ENCODE results near the gene CTRB1. TPM values are rescaled to one million over a fixed set of nuclear protein-coding genes. Genes with fewer than 3 reads are reported as not detected.

The CTRB1 gene
- 3.4 and 4.5 TPM in 2 replicates for total RNA-seq
- polyA plus RNA-seq (2012) = 1.1 TPM

DNA sequence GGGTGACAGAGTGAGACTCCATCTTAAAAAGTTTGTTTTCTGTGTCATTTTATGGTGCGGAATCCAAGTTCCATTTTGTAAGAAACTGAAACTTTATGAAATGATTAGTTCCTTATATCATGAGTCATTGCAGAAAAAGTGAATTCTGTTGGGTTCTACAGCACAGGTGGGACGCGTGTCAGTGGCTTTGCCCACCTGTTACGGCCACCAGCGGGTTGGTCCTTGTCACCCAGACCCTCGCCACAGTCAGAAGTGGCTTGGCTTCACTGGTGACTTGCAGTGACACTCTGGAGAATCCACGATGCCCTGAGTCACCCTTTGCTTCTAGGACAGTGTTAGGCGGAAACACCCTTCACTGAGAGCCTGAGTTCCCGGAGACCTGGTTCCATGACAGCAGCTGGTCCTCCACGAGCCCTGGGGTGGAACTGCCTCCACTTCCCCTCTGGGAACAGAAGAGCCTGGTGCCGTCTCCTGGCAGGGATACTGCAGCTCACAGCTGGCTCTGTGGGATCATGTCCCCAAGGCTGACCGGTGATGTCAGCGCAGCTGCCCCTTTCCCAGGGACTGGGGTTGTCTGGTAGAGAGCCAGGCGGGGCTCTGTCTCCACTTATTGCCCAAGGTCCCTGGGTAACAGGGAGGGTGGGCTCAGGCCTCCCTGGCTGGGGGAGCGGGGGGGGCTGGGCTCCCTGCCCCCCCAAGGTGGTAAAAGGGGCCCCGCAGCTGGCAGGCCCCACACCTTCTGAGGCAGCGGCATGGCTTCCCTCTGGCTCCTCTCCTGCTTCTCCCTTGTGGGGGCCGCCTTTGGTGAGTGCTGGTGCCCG lies at the start of gene CTRB1:
CTRB1 (plus strand) TSS at position 733 of the 821 bp plus-strand sequence; CDS start at position 753, 20 bp downstream.
- peak; percentile 88 for DNase-seq (ENCODE audit: low read depth)

DNA sequence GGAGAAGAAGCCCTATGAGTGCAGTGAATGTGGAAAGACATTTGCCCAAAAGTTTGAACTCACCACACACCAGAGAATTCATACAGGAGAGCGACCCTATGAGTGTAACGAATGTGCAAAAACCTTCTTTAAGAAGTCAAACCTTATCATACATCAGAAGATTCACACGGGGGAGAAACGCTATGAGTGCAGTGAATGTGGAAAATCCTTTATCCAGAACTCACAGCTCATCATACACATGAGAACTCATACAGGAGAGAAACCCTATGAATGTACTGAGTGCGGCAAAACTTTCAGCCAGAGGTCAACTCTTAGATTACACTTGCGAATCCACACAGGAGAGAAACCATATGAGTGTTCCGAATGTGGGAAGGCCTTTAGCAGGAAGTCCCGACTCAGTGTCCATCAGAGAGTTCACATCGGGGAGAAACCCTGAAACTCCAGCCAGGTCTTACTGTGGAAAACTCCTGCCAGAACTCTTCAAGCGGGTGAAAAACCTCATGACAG lies 48.8 kb upstream of the CTRB1 start:
- DNase-seq (ENCODE audit: low read depth) = no peak

DNA sequence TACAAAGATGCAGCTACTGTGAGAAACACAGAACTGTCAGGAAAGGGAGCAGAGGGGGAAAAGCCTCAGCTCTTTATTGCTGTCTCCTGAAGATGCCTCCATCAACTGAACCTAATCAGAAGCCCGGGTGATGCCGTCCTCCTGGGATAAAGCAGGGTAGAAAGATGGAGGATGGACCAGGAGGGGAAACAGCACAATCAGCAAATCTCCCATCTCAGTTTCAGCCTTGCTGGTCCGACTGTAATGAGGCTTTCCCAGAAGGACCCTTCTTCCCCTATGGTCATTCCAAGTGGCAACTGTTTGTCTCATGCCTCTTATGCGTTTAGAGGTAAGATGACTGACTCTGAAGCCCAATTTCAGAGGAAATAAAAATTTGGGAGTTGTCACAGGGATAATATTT lies 46.2 kb upstream of the CTRB1 start:
- DNase-seq (ENCODE audit: low read depth) = no peak

DNA sequence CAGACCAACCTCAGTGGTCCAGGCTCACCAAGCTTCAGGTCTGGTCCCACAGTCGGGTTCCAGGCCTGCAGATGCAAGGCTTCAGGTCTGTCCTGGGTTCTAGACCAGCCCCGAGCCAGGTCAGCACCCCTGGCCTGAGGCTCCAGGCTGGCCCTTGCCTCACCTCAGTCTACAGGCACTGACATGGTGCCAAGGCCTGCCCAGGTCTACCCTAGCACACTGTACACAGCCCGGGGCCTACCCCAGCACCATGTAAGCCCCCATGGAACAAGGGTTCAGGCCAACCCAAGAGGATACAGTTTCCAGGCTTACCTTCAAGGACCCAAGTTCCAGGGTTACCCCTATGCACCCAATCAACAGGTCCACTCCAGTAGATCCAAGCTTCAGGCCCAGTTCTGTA lies 43.7 kb upstream of the CTRB1 start:
- DNase-seq (ENCODE audit: low read depth) = no peak

DNA sequence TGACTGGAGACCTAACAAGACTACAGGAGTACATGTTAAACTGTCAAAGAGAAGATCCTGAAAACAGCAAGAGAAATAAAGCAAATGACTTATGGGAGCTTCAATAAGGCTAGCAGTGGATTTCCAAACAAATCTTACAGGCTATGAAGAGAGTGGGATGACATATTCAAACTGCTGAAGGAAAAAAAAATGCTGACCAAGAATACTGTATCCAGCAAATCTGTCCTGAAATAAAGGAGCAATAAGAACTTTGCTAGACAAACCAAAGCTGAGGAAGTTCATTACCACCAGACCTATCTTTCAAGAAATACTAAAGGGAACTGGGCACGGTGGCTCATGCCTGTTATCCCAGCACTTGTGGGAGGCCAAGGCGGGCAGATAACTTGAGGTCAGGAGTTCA lies 41.9 kb upstream of the CTRB1 start:
- DNase-seq (ENCODE audit: low read depth) = no peak

DNA sequence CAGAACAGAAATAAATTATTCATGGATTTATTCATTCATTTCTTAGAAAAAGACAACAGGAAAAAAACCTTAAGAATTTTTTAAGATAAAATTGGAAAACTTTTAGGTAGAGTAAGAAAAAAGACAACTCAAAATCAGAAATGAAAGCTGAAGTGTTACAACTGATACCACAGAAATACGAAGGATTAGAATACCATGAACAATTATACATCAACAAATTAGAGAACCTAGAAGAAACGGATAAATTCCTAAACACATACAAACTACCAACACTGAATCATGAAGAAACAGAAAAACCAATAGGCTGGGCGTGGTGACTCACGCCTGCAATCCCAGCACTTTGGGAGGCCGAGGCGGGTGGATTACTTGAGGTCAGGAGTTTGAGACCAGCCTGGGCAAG lies 39.6 kb upstream of the CTRB1 start:
- DNase-seq (ENCODE audit: low read depth) = no peak

DNA sequence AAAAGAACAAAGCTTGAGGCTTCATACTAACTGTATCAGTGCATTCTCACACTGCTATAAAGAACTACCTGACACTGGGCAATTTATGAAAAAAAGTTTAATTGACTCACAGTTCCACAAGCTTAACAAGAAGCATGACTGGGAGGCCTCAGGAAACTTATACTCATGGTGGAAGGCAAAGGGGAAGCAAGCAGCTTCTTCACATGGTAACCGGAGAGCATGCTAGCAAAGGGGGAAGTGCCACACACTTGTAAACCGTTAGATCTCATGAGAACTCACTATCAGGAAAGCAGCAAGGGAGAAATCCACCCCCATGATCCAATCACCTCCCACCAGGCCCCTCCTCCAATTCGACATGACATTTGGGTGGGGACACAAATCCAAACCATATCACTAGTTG lies 37.2 kb upstream of the CTRB1 start:
- no peak for DNase-seq (ENCODE audit: low read depth)

DNA sequence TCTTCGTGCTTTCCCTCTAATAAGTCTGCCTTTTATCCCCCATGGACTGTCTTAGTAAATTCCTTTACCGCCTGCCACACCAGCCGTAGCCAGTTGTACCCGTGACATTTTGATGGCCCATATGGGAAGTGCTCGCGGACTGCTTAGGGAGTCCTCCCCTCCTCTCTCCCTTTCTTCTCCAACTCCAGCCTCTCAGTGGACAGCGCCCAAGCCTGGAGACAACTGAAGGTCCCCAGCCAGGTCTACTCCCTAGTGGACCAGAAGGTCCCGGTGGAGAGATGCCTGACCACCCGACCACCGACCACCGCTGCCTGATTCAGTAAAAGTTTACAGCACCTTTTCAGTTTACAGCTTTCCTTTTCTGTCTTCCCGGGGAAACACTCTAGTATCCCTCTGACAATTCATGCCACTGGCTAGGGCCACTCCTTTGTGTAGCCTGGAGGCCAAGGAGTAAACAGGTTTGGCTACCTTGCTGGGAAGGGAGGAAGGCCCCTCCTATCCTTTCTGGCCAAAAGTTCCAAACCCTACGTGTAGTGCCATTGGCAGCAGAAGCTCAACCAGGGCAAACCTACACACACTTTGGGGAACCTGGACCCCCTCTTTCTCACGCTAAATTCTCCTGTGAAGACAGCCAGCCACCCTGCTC lies 29.8 kb upstream of the CTRB1 start:
- no peak for DNase-seq (ENCODE audit: low read depth)

DNA sequence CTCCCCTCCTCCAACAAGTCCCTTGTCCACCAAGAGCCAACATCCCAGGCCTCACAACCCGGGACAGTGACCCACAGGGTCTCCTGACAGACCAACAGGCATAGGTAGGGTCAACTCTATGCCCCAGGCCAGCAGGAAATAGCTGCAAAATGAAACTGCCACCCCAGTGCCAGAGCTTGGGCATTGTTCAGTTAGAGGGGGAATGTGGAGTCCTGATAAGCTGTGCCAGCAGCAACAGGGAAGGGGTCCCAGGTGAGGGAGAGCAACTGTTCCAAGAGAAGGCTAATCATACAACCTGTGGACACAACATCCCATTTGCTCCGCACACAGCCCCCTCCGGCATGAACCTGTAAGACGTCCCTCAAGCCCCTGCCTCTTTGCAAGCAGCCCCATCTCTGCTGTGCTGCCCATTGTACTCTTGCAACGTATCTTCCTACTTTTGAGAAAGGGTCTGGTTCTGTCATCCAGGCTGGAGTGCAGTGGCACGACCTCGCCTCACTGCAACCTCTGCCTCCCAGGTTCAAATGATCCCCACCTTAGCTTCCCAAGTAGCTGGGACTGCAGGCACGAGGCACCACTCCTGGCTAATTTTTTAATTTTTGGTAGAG lies 29.0 kb upstream of the CTRB1 start:
- DNase-seq (ENCODE audit: low read depth) = no peak

DNA sequence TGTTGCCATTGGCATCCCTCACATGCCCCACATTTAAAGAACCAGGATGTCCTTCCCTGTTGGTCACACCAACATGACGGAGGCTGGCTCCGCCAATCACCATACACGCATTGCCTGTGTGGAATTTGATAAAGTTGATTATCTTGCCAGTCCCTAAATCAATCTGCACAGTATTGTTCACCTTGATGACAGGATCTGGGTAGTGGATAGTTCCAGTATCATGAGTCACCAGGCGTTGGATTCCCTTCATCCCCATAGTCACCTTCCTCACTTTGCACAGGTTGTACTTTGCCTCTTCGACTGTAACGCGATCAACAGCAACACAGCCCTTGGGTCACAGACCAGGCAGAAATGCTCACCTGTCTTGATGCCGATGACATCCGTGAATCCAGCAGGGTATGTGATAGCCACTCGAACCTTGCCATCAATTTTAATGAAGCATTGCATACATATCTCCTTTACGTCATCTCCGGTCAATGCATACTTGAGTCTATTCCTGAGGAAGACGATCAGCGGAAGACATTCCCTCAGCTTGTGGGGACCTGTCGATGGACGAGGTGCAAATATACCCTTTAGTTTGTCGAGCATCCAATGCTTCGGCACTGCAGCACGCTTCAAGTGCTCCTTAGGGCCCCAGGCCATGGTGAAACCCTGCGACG lies 26.1 kb upstream of the CTRB1 start:
- DNase-seq (ENCODE audit: low read depth) = no peak

DNA sequence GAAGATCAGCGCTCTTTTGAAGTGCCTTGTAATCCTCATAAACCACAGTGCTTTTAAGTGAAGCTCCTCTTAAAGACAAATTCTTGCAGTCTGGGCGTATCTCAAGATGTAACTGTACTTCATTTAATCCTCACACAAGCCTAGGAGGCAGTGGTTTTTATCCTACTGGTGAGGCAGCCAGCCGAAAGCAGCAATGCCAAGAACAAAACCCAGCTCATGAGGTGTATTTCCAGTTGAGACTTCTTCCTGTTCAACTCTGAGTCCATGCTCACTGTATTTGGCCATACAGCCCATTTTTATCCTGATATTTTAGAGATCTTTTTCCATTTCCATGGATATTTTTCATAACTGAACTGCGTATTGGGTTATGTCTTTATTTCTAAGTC lies 25.5 kb upstream of the CTRB1 start:
- DNase-seq (ENCODE audit: low read depth) = no peak

DNA sequence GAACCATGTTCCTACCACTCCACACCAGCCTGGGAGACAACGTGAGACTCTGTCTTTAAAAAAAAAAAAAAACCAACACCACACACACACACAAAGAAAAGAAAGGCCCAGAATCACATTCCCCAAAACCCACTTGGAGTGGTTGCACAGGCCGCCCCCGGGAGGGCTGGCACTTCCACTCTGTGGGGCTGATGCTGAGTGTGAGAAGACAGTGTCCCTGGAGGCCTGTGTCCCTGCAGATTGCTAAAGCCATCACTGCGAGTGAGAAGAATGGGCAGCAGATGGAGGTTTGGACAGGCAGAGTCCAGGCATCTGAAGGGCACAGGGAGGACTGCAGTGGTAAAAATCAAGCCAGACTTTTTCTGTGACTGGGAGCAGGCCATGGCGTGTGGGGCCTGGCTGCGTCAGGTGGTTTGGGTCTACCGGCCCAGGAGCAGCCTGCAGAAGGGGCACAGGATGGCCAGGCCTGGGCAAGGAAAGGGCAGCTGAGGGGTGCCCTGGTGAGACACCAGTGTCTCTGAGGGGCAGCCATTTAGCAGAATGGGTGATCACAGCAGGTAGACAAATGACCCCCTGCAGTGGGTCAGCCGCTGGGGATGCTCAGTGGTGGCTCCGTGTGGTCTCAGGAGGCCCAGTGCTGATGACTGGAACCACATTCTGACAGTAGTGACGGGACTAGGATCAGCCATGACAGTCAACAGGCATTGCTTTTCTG lies 24.9 kb upstream of the CTRB1 start:
- DNase-seq (ENCODE audit: low read depth) = no peak

DNA sequence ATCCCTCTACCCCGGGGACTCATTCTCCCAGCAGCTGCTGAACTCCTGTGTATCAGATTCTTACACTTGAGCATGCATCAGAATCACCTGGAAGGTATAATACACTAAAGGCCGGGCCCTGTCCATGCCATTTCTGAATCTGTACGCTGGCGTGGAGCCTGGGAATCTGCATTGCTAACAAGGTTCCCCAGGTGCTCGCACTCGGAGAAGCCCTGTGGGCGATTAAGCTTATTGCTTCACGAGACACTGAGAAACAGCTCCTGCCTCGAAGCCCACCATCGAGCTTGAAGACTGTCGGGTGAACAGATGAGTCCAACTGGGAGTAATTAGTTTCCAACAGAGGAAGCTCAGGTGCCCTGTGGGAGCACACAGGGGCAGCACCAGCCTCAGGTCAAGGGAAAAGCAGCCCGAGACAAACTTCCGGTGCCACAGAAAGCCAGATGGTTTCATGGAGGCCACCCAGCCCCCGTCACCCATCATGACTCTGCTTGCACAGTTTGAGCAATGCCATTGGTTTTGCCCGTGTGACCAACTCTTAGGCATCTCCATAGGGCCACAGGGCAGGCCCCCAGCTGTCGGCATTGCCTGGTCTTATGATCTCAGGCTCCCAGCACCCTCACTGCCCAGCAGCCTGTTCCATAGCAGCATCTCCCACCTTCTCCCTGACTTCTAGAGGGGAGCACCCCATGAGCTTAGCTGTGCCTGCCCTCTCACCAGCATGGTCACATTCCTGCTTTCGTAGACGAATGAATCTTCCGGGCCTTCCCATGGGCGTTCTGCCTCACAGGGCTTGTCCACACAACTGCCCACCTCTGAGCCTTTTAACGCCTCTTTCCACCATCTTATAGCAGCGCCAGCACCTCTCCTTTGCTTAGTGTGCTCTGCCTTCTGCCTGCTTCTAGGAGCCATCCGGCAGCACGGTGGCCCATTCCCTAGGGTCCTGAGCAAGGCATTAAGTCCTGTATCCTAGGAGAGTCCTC lies 22.7 kb upstream of the CTRB1 start:
- DNase-seq (ENCODE audit: low read depth) = no peak

DNA sequence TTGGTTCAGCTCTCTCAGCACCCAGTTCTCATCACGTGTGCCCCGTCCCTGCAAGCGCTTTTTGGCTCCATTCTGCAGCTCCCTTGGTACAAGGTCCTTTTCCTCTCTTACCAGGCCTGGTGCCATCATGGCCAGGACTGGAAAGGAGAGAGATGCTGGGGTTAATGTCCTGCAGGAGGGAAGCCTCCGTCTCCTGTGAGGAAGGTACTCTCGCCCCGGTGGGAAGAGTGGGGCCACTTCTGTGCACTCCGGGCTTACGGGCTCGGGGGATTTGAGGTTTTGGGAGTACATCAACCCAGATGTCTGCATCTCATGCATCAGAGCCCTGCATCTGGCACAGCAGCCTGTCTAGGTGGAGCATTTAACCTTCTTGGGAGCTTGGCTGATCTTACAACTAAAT lies 22.0 kb upstream of the CTRB1 start:
- no peak for DNase-seq (ENCODE audit: low read depth)

DNA sequence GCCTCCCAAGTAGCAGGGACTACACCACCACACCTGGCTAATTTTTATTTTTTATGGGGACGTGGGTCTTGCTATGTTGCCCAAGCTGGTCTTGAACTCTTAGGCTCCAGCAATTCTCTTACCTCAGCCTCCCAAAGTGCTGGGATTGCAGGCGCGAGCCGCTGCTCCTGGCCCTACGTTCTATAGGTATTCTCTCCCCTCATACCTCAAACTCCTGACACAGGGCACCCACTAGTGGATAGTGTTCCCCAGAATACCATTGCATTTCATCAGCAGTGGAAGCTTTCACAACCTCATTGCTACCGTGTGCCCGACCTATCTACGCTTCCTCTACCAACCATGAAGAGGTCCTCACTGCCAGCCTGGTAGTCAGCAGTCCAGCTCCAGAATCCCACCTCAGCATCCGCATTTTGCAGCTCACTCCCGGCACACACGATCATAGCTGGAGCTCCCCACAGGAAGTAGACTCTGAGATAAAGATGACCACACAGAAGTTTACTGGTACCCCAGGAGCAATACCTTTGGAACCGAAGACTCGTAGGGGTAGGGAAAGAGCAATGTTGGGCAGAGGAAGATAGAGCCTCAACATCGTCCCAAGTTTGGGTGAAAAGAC lies 21.2 kb upstream of the CTRB1 start:
- no peak for DNase-seq (ENCODE audit: low read depth)

DNA sequence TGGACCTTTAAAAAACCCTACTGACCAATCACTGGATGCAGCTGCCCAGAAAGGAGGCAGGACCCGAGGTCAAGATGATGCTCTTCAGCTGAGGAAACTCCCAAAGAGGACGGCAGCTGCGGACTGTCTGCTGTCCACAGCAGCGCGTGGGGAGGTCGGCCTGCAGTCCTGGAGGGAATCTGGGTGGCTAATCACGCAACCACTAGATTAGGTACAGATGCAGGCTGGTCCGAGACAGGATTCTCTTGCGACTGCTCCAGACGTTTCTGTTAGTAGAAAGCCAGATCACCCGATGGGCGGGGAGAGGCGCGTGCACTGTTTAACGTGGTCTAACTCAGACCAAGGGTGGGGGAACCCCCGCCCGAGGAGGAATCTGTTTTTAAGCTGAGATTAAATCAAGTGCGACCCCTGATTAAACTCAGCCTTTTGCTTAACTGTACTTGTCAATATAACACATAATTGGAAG lies 20.6 kb upstream of the CTRB1 start:
- peak; percentile 56 for DNase-seq (ENCODE audit: low read depth)

DNA sequence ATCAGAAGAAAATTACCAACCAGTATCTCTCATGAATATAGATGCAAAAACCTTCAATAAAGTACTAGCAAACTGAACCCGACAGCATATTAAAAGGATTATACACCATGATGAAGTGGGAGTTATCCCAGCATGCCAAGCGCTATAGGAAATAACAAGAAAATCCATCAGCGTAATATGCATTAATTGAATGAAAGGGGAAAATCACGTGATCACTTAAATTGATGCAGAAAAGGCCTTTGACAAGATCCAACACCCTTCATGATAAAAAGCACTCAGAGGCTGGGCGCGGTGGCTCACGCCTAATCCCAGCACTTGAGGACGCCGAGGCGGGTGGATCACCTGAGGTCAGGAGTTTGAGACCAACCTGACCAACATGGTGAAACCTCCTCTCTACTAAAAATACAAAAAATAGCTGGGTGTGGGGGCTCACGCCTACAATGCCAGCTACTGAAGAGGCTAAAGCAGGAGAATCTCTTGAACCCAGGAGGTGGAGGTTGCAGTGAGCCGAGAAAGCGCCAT lies 16.7 kb upstream of the CTRB1 start:
- DNase-seq (ENCODE audit: low read depth) = no peak

DNA sequence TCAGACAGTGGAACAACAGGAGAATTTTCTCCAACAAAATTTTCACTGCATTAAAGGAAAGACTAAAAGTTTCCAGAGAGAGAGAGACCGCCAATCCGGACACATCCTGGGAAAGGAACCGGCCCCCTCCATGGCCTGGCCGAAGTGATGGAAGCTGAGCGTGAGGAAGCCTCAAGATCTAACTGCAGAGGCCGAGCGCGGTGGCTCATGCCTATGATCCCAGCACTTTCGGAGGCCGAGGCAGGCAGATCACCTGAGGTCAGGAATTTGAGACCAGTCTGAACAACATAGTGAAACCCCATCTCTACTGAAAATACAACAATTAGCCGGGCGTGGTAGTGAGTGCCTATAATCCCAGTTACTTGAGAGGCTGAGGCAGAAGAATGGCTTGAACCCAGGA lies 15.7 kb upstream of the CTRB1 start:
- DNase-seq (ENCODE audit: low read depth) = no peak

All from myocyte (in vitro differentiated cells).